Measurements from ENCODE around the gene PAX3. TPM values are rescaled to one million over a fixed set of nuclear protein-coding genes. Genes with fewer than 3 reads are reported as not detected.

PAX3 gene
- total RNA-seq, 2 donors from 2014 or later: not detected

DNA sequence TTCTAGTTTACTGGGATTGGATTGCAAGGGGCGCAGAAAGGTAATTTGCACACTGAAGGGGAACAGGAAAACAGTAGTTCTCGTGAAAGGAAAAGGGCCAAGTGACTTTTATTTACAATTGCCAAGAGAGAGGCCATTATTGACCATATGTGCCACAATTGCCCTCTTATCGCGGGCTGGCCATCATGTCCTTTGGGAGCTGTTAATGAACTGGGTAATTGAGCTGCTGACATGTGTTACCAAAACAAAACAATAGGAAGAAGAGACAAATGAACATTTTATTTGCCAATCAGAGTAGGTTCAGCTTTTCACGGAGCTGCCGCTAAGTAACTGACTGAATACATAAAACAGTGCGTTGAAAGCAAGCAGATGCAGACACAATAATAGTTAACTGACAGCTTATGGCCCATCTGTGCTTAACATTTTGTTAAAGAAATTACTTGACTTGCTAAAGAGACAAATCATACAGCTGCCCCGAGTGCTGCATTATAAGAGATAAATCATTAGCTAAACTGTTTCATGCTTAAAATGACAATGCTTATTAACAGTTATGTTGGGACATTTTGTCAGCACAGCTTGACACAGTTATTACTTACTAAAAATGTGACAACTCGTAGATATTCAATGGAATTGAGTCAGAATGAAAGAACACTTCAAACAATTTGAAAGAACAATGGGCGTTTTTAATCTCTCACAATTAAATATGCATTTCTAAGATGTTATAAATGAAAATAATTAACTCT, 57.5 kb downstream of the PAX3 start:
- H3K9ac ChIP-seq (ENCODE audit: extremely low read depth, low read length, poor library complexity, severe bottlenecking): no peak overlapping the region
- Mint-ChIP-seq H3K4me1 (peaks cover 54% of the 10 kb centered on the region), H3K36me3 (ENCODE audit: low read depth) (no peaks in the 10 kb centered on the region), H3K9me3 (no peaks in the 10 kb centered on the region), H3K27me3 (ENCODE audit: insufficient read depth) (peaks cover 37% of the 10 kb centered on the region), H3K27ac (no peak overlapping the region), H3K4me3 (no peak overlapping the region)
- no peak for DNase-seq
- peak overlapping the region; percentile 49 for H3K27ac ChIP-seq (ENCODE audit: low read depth, low read length)
- peaks cover 36% of the 10 kb centered on the region for H3K27me3 ChIP-seq (ENCODE audit: control insufficient read depth, insufficient read depth, low read length, poor library complexity, severe bottlenecking)
- peaks cover 17% of the 10 kb centered on the region for H3K4me1 ChIP-seq (ENCODE audit: control insufficient read depth, insufficient read depth, low read length)
- H3K9me3 ChIP-seq (ENCODE audit: control insufficient read depth, low read length): no peaks in the 10 kb centered on the region
- TF ChIP-seq CTCF (conservative IDR thresholded peaks at IDR 0.05): no peak
- H3K36me3 ChIP-seq (ENCODE audit: control insufficient read depth, insufficient read depth, low read length): no peaks in the 10 kb centered on the region
- H3K4me3 ChIP-seq (ENCODE audit: low read length): no peak overlapping the region
- 34 to 38% methylated on average over 8 to 10 of the region's 10 CpGs for WGBS, 2 experiments (ENCODE audit: insufficient coverage in 1 of 2, insufficient read length in 1 of 2)

DNA sequence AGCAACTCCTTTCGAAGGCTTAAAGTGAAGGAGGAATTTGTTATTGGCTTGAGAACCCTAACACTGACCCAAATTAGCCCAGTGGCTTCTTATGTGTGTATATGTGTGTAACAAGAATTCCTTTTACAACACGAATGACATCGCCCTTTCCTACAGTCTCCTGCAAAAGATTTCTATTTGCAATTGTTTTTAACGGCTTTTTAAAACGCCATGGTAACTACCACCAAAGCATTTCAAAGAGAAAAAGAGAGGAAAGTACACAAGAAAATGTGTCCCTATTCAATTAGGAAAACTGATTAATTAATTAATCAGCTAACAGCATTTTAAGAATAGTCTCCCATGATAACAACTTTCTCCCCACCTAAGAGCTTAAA, 58.1 kb downstream of the PAX3 start:
- Histone ChIP-seq H3K36me3 (ENCODE audit: control insufficient read depth, insufficient read depth, low read length) (no peaks in the 10 kb centered on the region), H3K27me3 (ENCODE audit: control insufficient read depth, insufficient read depth, low read length, poor library complexity, severe bottlenecking) (peaks cover 39% of the 10 kb centered on the region), H3K9ac (ENCODE audit: extremely low read depth, low read length, poor library complexity, severe bottlenecking) (no peak overlapping the region), H3K4me1 (ENCODE audit: control insufficient read depth, insufficient read depth, low read length) (peaks cover 17% of the 10 kb centered on the region), H3K9me3 (ENCODE audit: control insufficient read depth, low read length) (no peaks in the 10 kb centered on the region), H3K4me3 (ENCODE audit: low read length) (peak overlapping the region; percentile 67), H3K27ac (ENCODE audit: low read depth, low read length) (peak overlapping the region; percentile 49)
- H3K4me1 Mint-ChIP-seq: peaks cover 54% of the 10 kb centered on the region
- DNase-seq: no peak
- 22 to 40% methylated on average over 2 to 5 of the region's 5 CpGs for WGBS, 2 experiments (ENCODE audit: insufficient coverage in 1 of 2, insufficient read length in 1 of 2)
- TF ChIP-seq CTCF (conservative IDR thresholded peaks at IDR 0.05): no peak
- H3K27me3 Mint-ChIP-seq (ENCODE audit: insufficient read depth): peaks cover 31% of the 10 kb centered on the region
- no peak overlapping the region for H3K4me3 Mint-ChIP-seq
- H3K27ac Mint-ChIP-seq: no peak overlapping the region
- H3K9me3 Mint-ChIP-seq: no peaks in the 10 kb centered on the region
- no peaks in the 10 kb centered on the region for H3K36me3 Mint-ChIP-seq (ENCODE audit: low read depth)

DNA sequence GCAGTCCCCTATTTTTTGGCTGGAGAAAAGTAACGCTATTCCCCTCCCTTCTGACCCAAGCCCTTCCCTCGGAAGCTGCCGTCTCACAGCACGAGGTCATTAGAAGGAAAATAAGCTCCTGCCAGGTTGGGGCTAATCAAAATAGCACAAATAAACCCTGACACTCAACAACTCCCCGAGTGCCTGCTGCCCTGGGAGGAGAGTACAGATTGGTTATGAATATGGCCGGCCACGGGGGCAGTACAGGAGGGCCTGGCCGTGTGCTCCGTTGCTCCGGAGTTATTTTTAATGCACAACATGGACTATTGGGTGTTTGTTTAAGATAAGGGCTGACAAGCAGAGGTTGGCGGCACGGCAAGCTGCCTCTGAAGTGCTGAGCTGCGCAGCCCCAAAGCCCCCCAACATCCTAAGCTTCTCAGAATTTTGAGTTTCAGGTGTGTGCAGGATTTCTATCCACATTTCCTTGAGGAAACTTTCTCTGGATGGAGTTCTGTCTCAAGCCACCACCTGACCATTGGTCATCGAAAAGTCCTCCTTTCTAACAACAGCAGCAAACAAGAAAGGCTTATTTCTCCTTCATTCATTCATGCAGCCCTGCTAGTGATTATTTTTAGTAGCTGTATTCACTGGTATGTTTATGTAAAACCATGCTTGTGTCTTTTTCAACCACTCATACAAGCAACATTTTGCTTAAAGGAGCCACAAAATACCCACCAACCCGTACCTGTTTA, 58.7 kb downstream of the PAX3 start:
- H3K4me3 ChIP-seq (ENCODE audit: low read length): peak overlapping the region; percentile 67
- DNase-seq: peak; percentile 74
- no peak overlapping the region for H3K9ac ChIP-seq (ENCODE audit: extremely low read depth, low read length, poor library complexity, severe bottlenecking)
- Mint-ChIP-seq H3K27ac (no peak overlapping the region), H3K27me3 (ENCODE audit: insufficient read depth) (peaks cover 25% of the 10 kb centered on the region), H3K9me3 (no peaks in the 10 kb centered on the region), H3K4me3 (peak overlapping the region; percentile 42), H3K36me3 (ENCODE audit: low read depth) (no peaks in the 10 kb centered on the region), H3K4me1 (peaks cover 54% of the 10 kb centered on the region)
- peak overlapping the region; percentile 59 for H3K27ac ChIP-seq (ENCODE audit: low read depth, low read length)
- no peaks in the 10 kb centered on the region for H3K9me3 ChIP-seq (ENCODE audit: control insufficient read depth, low read length)
- no peak for TF ChIP-seq CTCF (conservative IDR thresholded peaks at IDR 0.05)
- 7 to 15% methylated on average over 4 to 15 of the region's 15 CpGs for WGBS, 2 experiments (ENCODE audit: insufficient coverage in 1 of 2, insufficient read length in 1 of 2)
- H3K36me3 ChIP-seq (ENCODE audit: control insufficient read depth, insufficient read depth, low read length): no peaks in the 10 kb centered on the region
- H3K4me1 ChIP-seq (ENCODE audit: control insufficient read depth, insufficient read depth, low read length): peaks cover 17% of the 10 kb centered on the region
- peaks cover 40% of the 10 kb centered on the region for H3K27me3 ChIP-seq (ENCODE audit: control insufficient read depth, insufficient read depth, low read length, poor library complexity, severe bottlenecking)

Data from endodermal cell (in vitro differentiated cells).